Gastroesophageal sphincter (tissue), 4 donors: Measurements from ENCODE around the gene OXGR1. TPM values are rescaled to one million over a fixed set of nuclear protein-coding genes. Genes with fewer than 3 reads are reported as not detected.
"Not testable (repeated sequence)": the region's sequence is repeated elsewhere in the genome, so short reads cannot be mapped to it uniquely, and the experiment has no call there.

ENCODE experiments used
- ATAC-seq: fragments of 150-250 bp; one replicate; pipeline ENCODE4 v1.9.1; 2016; ENCODE audit warnings: mild to moderate bottlenecking, moderate library complexity
- H3K27ac ChIP-seq, 4 donors: fragments of 200-600 bp; sonication (generic) in 3 of 4; 1 replicate in 3 of 4; 2 replicates in 1 of 4; pipeline ENCODE4 v1.5.1; 2016 to 2019
- H3K27me3 ChIP-seq: fragments of 200-600 bp; sonication (generic); one replicate; pipeline ENCODE4 v1.5.1; 2019
- H3K36me3 ChIP-seq, 2 donors: fragments of 200-600 bp; sonication (generic); one replicate each; pipeline ENCODE4 v1.5.1; 2019; ENCODE audit warnings: control low read depth in 1 of 2
- H3K4me1 ChIP-seq, 3 donors: fragments of 200-600 bp; sonication (generic); 1 replicate in 2 of 3; 2 replicates in 1 of 3; pipeline ENCODE4 v1.5.1; 2016 to 2019; ENCODE audit warnings: control low read depth in 2 of 3
- H3K4me3 ChIP-seq, 2 donors: fragments of 200-600 bp; sonication (generic); one replicate each; pipeline ENCODE4 v1.5.1; 2019; ENCODE audit warnings: mild to moderate bottlenecking in 1 of 2, moderate library complexity in 1 of 2
- H3K9me3 ChIP-seq, 3 donors: fragments of 200-600 bp; sonication (generic); one replicate each; pipeline ENCODE4 v1.5.1; 2017 to 2019; ENCODE audit warnings: control low read depth in 2 of 3
- CTCF ChIP-seq, 4 experiments: fragments of 200-600 bp in 2 of 4; fragments of 450-650 bp in 2 of 4; sonication (generic) in 1 of 4; IDR thresholded peaks; one replicate each; pipeline ENCODE4 v1.5.1; 2017 to 2019; ENCODE audit warnings: antibody characterized with exemption in 4 of 4, mild to moderate bottlenecking in 2 of 4, moderate library complexity in 2 of 4
- EP300 ChIP-seq: sonication (generic); formaldehyde crosslinking; IDR thresholded peaks from one replicate; pipeline ENCODE4 v1.6.1; 2017; ENCODE audit warnings: antibody characterized with exemption, mild to moderate bottlenecking
- POLR2A ChIP-seq, 2 donors: fragments of 450-650 bp; IDR thresholded peaks; one replicate each; pipeline ENCODE4 v1.6.1; 2017; ENCODE audit warnings: antibody characterized with exemption in 2 of 2, mild to moderate bottlenecking in 2 of 2, moderate library complexity in 1 of 2
- POLR2AphosphoS5 ChIP-seq: sonication (generic); formaldehyde crosslinking; IDR thresholded peaks from one replicate; pipeline ENCODE4 v1.6.1; 2017; ENCODE audit warnings: antibody characterized with exemption
- WGBS, 2 donors: methylation state at CpG; one replicate each; pipeline ENCODE4 v1.1.5; 2018; ENCODE audit warnings: low coverage in 1 of 2; 5-methylcytosine and 5-hydroxymethylcytosine counted together
- total RNA-seq, 4 donors: library from RNA; depleted of rRNA; stranded (reverse); fragments of >200 nt; gene quantifications; one replicate each; pipeline ENCODE4 v1.1.0, GENCODE V29; 2016

Gene OXGR1
- total RNA-seq, 4 donors from 2014 or later = 0.40 to 0.77 (median 0.47) TPM; not detected in 1

GRCh38 chr13:97027162-97027554, 32.9 kb upstream of the OXGR1 start:
- Histone ChIP-seq H3K4me1 (peaks cover 0 to 11% (median 0%) of the 10 kb centered on the region in 3 donors), H3K4me3 (no peak overlapping the region), H3K27me3 (no peaks in the 10 kb centered on the region), H3K27ac (no peak overlapping the region), H3K36me3 (no peaks in the 10 kb centered on the region), H3K9me3 (no peaks in the 10 kb centered on the region)
- no peak for ATAC-seq
- no peak for TF ChIP-seq EP300
- no peak for TF ChIP-seq CTCF (IDR thresholded peaks at IDR 0.05)
- no peak for TF ChIP-seq POLR2AphosphoS5
- no peak for TF ChIP-seq POLR2A (IDR thresholded peaks at IDR 0.05)

- H3K27ac ChIP-seq = no peak overlapping the region
- TF ChIP-seq POLR2A (IDR thresholded peaks at IDR 0.05) (no peak), EP300 (no peak), POLR2AphosphoS5 (no peak), CTCF (IDR thresholded peaks at IDR 0.05) (no peak)
- no peaks in the 10 kb centered on the region for H3K36me3 ChIP-seq
Observed at GRCh38 chr13:97026531-97027161, 32.4 kb upstream of the OXGR1 start.

GRCh38 chr13:97023812-97024211, 29.5 kb upstream of the OXGR1 start:
- H3K4me3 ChIP-seq, H3K9me3 ChIP-seq, H3K4me1 ChIP-seq, ATAC-seq, H3K36me3 ChIP-seq, H3K27ac ChIP-seq: not testable (repeated sequence)
- peaks cover 10% of the 10 kb centered on the region for H3K27me3 ChIP-seq
- 82% methylated on average over 1 of the region's 1 CpG; no CpG with 5 or more reads in 1 of the 2 donors for WGBS, 2 donors

More at GRCh38 chr13:97026531-97027161, 32.4 kb upstream of the OXGR1 start:
- ATAC-seq = no peak
- Histone ChIP-seq H3K27me3 (peaks cover 4% of the 10 kb centered on the region), H3K9me3 (no peaks in the 10 kb centered on the region), H3K4me3 (no peak overlapping the region), H3K4me1 (peaks cover 0 to 11% (median 0%) of the 10 kb centered on the region in 3 donors)
- 44 to 49% methylated on average over 5 of the region's 5 CpGs for WGBS, 2 donors

GRCh38 chr13:97023117-97023516, 28.8 kb upstream of the OXGR1 start:
- Histone ChIP-seq H3K27ac (no peak overlapping the region), H3K4me3 (no peak overlapping the region), H3K9me3 (no peaks in the 10 kb centered on the region), H3K4me1 (peaks cover 0 to 6% (median 0%) of the 10 kb centered on the region in 3 donors), H3K27me3 (peaks cover 10% of the 10 kb centered on the region), H3K36me3 (no peaks in the 10 kb centered on the region)
- no peak for ATAC-seq
- WGBS, 2 donors = 50 to 52% methylated on average over 1 of the region's 1 CpG
- TF ChIP-seq CTCF (IDR thresholded peaks at IDR 0.05) = no peak
- no peak for TF ChIP-seq EP300
- TF ChIP-seq POLR2A (IDR thresholded peaks at IDR 0.05) = no peak
- TF ChIP-seq POLR2AphosphoS5 = no peak

- no peak for ATAC-seq
- peaks cover 10% of the 10 kb centered on the region for H3K27me3 ChIP-seq
- no peak overlapping the region for H3K4me3 ChIP-seq
- no peak overlapping the region for H3K27ac ChIP-seq
- H3K9me3 ChIP-seq = no peaks in the 10 kb centered on the region
- H3K36me3 ChIP-seq = no peaks in the 10 kb centered on the region
- 59 to 84% methylated on average over 4 of the region's 4 CpGs for WGBS, 2 donors
- no peaks in the 10 kb centered on the region for H3K4me1 ChIP-seq
- TF ChIP-seq EP300 (no peak), POLR2AphosphoS5 (no peak)
Observed at GRCh38 chr13:97021241-97021640, 27.0 kb upstream of the OXGR1 start.

- no peaks in the 10 kb centered on the region for H3K36me3 ChIP-seq
- no peaks in the 10 kb centered on the region for H3K4me1 ChIP-seq
- H3K9me3 ChIP-seq = no peaks in the 10 kb centered on the region
- ATAC-seq = no peak
- peaks cover 10% of the 10 kb centered on the region for H3K27me3 ChIP-seq
- H3K4me3 ChIP-seq = no peak overlapping the region
- no peak overlapping the region for H3K27ac ChIP-seq
- TF ChIP-seq EP300 (no peak), POLR2AphosphoS5 (no peak), CTCF (IDR thresholded peaks at IDR 0.05) (no peak), POLR2A (IDR thresholded peaks at IDR 0.05) (no peak)
- WGBS, 2 donors = 87 to 90% methylated on average over 3 of the region's 3 CpGs
Observed at GRCh38 chr13:97020689-97021240, 26.5 kb upstream of the OXGR1 start.
